PC-3 (cell line): Measurements from ENCODE around the gene KXD1. TPM values are rescaled to one million over a fixed set of nuclear protein-coding genes. Genes with fewer than 3 reads are reported as not detected.

Source experiments
- ATAC-seq: fragments of 200-7000 bp; cut with Tn5 transposase; 2 replicates; pipeline ENCODE4 v1.9.1; 2020; ENCODE audit warnings: mild to moderate bottlenecking, moderate library complexity
- BruUV-seq: library from RNA; stranded (reverse); fragments of 400-500 nt; replicated peaks from 2 replicates; lab custom pipeline; 2021; lab: Mats Ljungman, UMichigan
- CTCF ChIA-PET: fragments of 300-600 bp; sonication (Branson Sonifier 250); formaldehyde crosslinking; loops from one replicate; lab custom pipeline; 2022; ENCODE audit warnings: antibody characterized with exemption; lab: Charles Lee
- POLR2A ChIA-PET: fragments of 300-600 bp; sonication (Branson Sonifier 250); formaldehyde crosslinking; loops from one replicate; lab custom pipeline; 2022; ENCODE audit warnings: antibody characterized with exemption; ENCODE audit not compliant: unreplicated experiment; lab: Charles Lee
- DNase-seq: peaks from one replicate; pipeline ENCODE4 v3.0.0-alpha.2; 2015
- H2AFZ ChIP-seq: fragments of 300-600 bp; sonication (generic); 2 replicates; pipeline ENCODE4 v1.6.0; 2016; ENCODE audit warnings: antibody characterized with exemption, low read length
- H3F3A ChIP-seq: fragments of 300-600 bp; sonication (generic); one replicate; pipeline ENCODE4 v1.6.0; 2017; ENCODE audit warnings: antibody characterized with exemption, low read length, control low read depth, mild to moderate bottlenecking; ENCODE audit not compliant: unreplicated experiment
- H3K27ac ChIP-seq: fragments of 300-600 bp; sonication (generic); 2 replicates; pipeline ENCODE4 v1.5.1; 2016; ENCODE audit warnings: mild to moderate bottlenecking, low read length
- H3K27me3 ChIP-seq: fragments of 300-600 bp; sonication (generic); 2 replicates; pipeline ENCODE4 v1.6.1; 2016; ENCODE audit warnings: low read length, mixed read lengths
- H3K36me3 ChIP-seq: fragments of 300-600 bp; sonication (generic); 2 replicates; pipeline ENCODE4 v1.6.1; 2016; ENCODE audit warnings: low read depth, mixed run types, low read length, mixed read lengths
- H3K4me1 ChIP-seq: fragments of 300-600 bp; sonication (generic); 2 replicates; pipeline ENCODE4 v1.5.1; 2016; ENCODE audit warnings: low read length; ENCODE audit not compliant: insufficient read depth
- H3K4me2 ChIP-seq: fragments of 300-600 bp; sonication (generic); 2 replicates; pipeline ENCODE4 v1.6.0; 2016; ENCODE audit warnings: low read length
- H3K4me3 ChIP-seq: fragments of 300-600 bp; sonication (generic); 2 replicates; pipeline ENCODE4 v1.5.1; 2016; ENCODE audit warnings: mild to moderate bottlenecking, low read length, mixed read lengths
- H3K79me2 ChIP-seq: fragments of 300-600 bp; sonication (generic); 2 replicates; pipeline ENCODE4 v1.6.1; 2017; ENCODE audit warnings: low read length, mixed read lengths
- H3K9ac ChIP-seq: fragments of 300-600 bp; sonication (generic); 2 replicates; pipeline ENCODE4 v1.6.0; 2016; ENCODE audit warnings: mild to moderate bottlenecking, low read length
- H3K9me2 ChIP-seq: fragments of 300-600 bp; sonication (generic); replicated peaks from 2 replicates; pipeline ENCODE4 v1.6.1; 2016; ENCODE audit warnings: mixed run types, low read length, mixed read lengths
- H3K9me3 ChIP-seq: fragments of 300-600 bp; sonication (generic); 2 replicates; pipeline ENCODE4 v1.6.1; 2016; ENCODE audit warnings: low read length, mixed read lengths
- H4K20me1 ChIP-seq: fragments of 300-600 bp; sonication (generic); 2 replicates; pipeline ENCODE4 v1.6.1; 2016; ENCODE audit warnings: low read length, mixed read lengths
- CTCF ChIP-seq: fragments of 300-600 bp; sonication (generic); conservative IDR thresholded peaks from 2 replicates; pipeline ENCODE4 v1.5.1; 2017; ENCODE audit warnings: antibody characterized with exemption, low read depth, mild to moderate bottlenecking, low read length
- EZH2 ChIP-seq: fragments of 300-600 bp; sonication (generic); IDR thresholded peaks from one replicate; pipeline ENCODE4 v1.6.1; 2017; ENCODE audit warnings: antibody characterized with exemption, mild to moderate bottlenecking, low read length; ENCODE audit not compliant: unreplicated experiment
- EZH2phosphoT487 ChIP-seq: fragments of 300-600 bp; sonication (generic); IDR thresholded peaks from 2 replicates; pipeline ENCODE4 v1.6.1; 2018; ENCODE audit warnings: mild to moderate bottlenecking, antibody characterized with exemption, low read length, borderline replicate concordance
- intact Hi-C: fragments of 100-400 bp; cut with micrococcal nuclease; formaldehyde crosslinking; loops from 2 replicates; pipeline ENCODE4 v1.9.0; 2023
- total RNA-seq: library from RNA; depleted of rRNA; stranded (reverse); fragments of >200 nt; gene quantifications from 2 replicates; pipeline ENCODE4 v1.2.3, GENCODE V29; 2014

Gene KXD1
- total RNA-seq, 1 experiment from 2014 or later = 137 TPM

GRCh38 chr19:18515959-18516358 is 41.7 kb upstream of the KXD1 start:
- ATAC-seq = no peak
- CTCF ChIA-PET = no interaction called here
- no peak overlapping the region for H3K27ac ChIP-seq

GRCh38 chr19:18517606-18518005 is 40.1 kb upstream of the KXD1 start:
- TF ChIP-seq EZH2phosphoT487 (no peak), EZH2 (no peak), CTCF (no peak)
- Histone ChIP-seq H3K4me2 (no peak overlapping the region), H3K27ac (no peak overlapping the region), H3K4me1 (peaks cover 24% of the 10 kb centered on the region), H3F3A (no peaks in the 10 kb centered on the region), H3K9me3 (no peaks in the 10 kb centered on the region), H3K9ac (no peak overlapping the region), H2AFZ (no peak overlapping the region), H3K27me3 (no peaks in the 10 kb centered on the region), H3K4me3 (no peak overlapping the region), H3K9me2 (no peaks in the 10 kb centered on the region), H4K20me1 (peaks cover 69% of the 10 kb centered on the region), H3K79me2 (peaks cover 88% of the 10 kb centered on the region), H3K36me3 (0 out of 2 replicates have a peak, but pooled peaks cover 3% of the 10 kb centered on the region)
- intact Hi-C loops = no loop called here
- no peak for ATAC-seq
- CTCF ChIA-PET = no interaction called here
- DNase-seq = no peak
- POLR2A ChIA-PET = no interaction called here
- no TSS peak for BruUV-seq

More at GRCh38 chr19:18515959-18516358, 41.7 kb upstream of the KXD1 start:
- DNase-seq = no peak
- Histone ChIP-seq H3K4me2 (no peak overlapping the region), H3K4me1 (peaks cover 23% of the 10 kb centered on the region), H3K79me2 (peaks cover 94% of the 10 kb centered on the region), H3K36me3 (0 out of 2 replicates have a peak, but pooled peaks cover 3% of the 10 kb centered on the region), H3K9ac (no peak overlapping the region), H3F3A (no peaks in the 10 kb centered on the region), H3K9me2 (no peaks in the 10 kb centered on the region), H4K20me1 (peaks cover 73% of the 10 kb centered on the region), H2AFZ (no peak overlapping the region), H3K27me3 (no peaks in the 10 kb centered on the region), H3K4me3 (no peak overlapping the region), H3K9me3 (no peaks in the 10 kb centered on the region)
- BruUV-seq = no TSS peak
- no peak for TF ChIP-seq EZH2
- TF ChIP-seq CTCF = no peak
- TF ChIP-seq EZH2phosphoT487 = no peak
- POLR2A ChIA-PET = no interaction called here
- intact Hi-C loops = no loop called here

GRCh38 chr19:18518639-18519038 is 39.0 kb upstream of the KXD1 start:
- DNase-seq = no peak
- POLR2A ChIA-PET = interaction anchor here (0.6 kb wide), 1 partner anchor 102 kb away, joined by 5 read pairs; no protein-coding TSS in a partner anchor
- intact Hi-C loops = no loop called here
- no peak overlapping the region for H3K4me2 ChIP-seq
- TF ChIP-seq EZH2 (no peak), CTCF (no peak), EZH2phosphoT487 (no peak)
- CTCF ChIA-PET = no interaction called here
- no peak for ATAC-seq
- no TSS peak for BruUV-seq
- H2AFZ ChIP-seq = no peak overlapping the region
- H3K4me3 ChIP-seq = no peak overlapping the region
- peaks cover 26% of the 10 kb centered on the region for H3K4me1 ChIP-seq
- H3K9me2 ChIP-seq = no peaks in the 10 kb centered on the region
- no peak overlapping the region for H3K27ac ChIP-seq
- peaks cover 62% of the 10 kb centered on the region for H4K20me1 ChIP-seq
- H3K27me3 ChIP-seq = no peaks in the 10 kb centered on the region
- H3K79me2 ChIP-seq = peaks cover 78% of the 10 kb centered on the region
- no peaks in the 10 kb centered on the region for H3K9me3 ChIP-seq
- no peaks in the 10 kb centered on the region for H3F3A ChIP-seq
- no peak overlapping the region for H3K9ac ChIP-seq
- H3K36me3 ChIP-seq = 0 out of 2 replicates have a peak, but pooled peaks cover 3% of the 10 kb centered on the region
